Chondrocyte (in vitro differentiated cells): Measurements from ENCODE around the gene LRRC15. TPM values are rescaled to one million over a fixed set of nuclear protein-coding genes. Genes with fewer than 3 reads are reported as not detected.
A peak's percentile ranks its signal among the peaks of the same experiment; 100 is the strongest.

Source experiments
- DNase-seq: peaks from one replicate; pipeline ENCODE4 v3.0.0; 2021; ENCODE audit warnings: mixed read lengths, low spot score
- H3K27ac Mint-ChIP-seq: one replicate; pipeline ENCODE4 v1.8.0; 2021; ENCODE audit warnings: mild to moderate bottlenecking, moderate library complexity, mixed read lengths; ENCODE audit not compliant: unreplicated experiment
- H3K27me3 Mint-ChIP-seq: 2 replicates; pipeline ENCODE4 v1.8.0; 2021; ENCODE audit warnings: low read depth, mixed read lengths
- H3K36me3 Mint-ChIP-seq: 2 replicates; pipeline ENCODE4 v1.8.0; 2021; ENCODE audit warnings: low read depth, mixed read lengths
- H3K4me1 Mint-ChIP-seq: 2 replicates; pipeline ENCODE4 v1.8.0; 2021; ENCODE audit warnings: low read depth, mild to moderate bottlenecking, mixed read lengths
- H3K4me3 Mint-ChIP-seq: one replicate; pipeline ENCODE4 v1.8.0; 2021; ENCODE audit warnings: mild to moderate bottlenecking, moderate library complexity, mixed read lengths; ENCODE audit not compliant: unreplicated experiment
- H3K9me3 Mint-ChIP-seq: 2 replicates; pipeline ENCODE4 v1.8.0; 2021; ENCODE audit warnings: low read depth, mixed read lengths
- CTCF ChIP-seq: fragments of 200-600 bp; sonication (generic); IDR thresholded peaks from 2 replicates; pipeline ENCODE4 v1.5.0; 2021; ENCODE audit warnings: antibody characterized with exemption, mild to moderate bottlenecking, moderate library complexity
- total RNA-seq: library from RNA; stranded (reverse); gene quantifications from 3 replicates; pipeline ENCODE4 v1.2.1, GENCODE V29; 2021

LRRC15 gene
- total RNA-seq, 1 donor from 2014 or later: 0.22 TPM

DNA sequence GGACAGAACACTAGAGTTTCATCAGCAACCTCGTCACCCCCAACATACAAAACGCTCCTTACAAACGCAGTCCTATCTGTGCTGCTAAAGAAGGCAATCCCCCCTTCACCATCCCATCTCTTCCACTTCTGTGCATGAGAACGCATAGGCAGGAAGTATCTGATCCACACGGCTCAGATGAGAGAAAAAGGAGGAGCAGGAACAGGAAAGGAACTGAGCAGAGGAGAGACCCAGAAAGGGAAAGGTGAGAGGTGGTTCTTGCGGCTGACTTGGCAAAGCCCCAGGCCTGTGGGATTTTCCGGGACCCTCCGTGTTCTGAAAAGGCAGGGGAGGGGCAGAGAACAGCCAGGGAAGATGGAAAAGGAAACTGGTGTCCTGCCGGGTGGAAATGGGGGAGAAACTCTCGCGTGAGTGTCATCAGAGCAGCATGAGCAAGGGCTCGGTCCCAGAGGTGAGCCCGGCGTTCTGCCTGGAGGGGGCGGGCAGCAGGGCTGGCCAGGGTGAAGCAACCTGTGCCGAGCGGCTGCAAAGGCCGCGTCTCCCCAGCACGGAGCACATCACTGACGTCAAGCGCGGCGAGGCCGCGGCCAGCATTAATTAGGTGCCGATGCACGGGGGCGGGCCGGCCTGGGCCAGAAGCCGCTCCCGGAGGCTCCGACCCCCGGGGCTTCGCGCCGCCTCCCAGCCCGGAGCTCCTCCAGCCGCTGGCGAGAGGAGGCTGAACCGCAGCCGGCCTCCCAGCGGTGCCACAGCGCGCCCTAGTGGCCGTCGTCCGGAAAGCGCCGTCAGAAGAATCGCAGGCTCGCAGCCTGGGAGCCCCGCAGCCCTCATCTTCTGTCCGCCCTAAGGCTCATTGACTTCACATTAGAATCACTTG lies 54.2 kb downstream of the LRRC15 start:
- no peak for DNase-seq
- peak; percentile 99 for TF ChIP-seq CTCF
- H3K27ac Mint-ChIP-seq: no peak overlapping the region
- H3K4me3 Mint-ChIP-seq: peak overlapping the region; percentile 73
- peaks cover 11% of the 10 kb centered on the region for H3K4me1 Mint-ChIP-seq
- peaks cover 5% of the 10 kb centered on the region for H3K36me3 Mint-ChIP-seq
- peaks cover 14% of the 10 kb centered on the region for H3K9me3 Mint-ChIP-seq
- peaks cover 56% of the 10 kb centered on the region for H3K27me3 Mint-ChIP-seq

- Mint-ChIP-seq H3K27ac (no peak overlapping the region), H3K9me3 (peaks cover 10% of the 10 kb centered on the region), H3K36me3 (peaks cover 2% of the 10 kb centered on the region), H3K4me1 (peaks cover 11% of the 10 kb centered on the region), H3K4me3 (no peak overlapping the region), H3K27me3 (peaks cover 62% of the 10 kb centered on the region)
- DNase-seq: no peak
- no peak for TF ChIP-seq CTCF
These were observed 55.0 kb downstream of the LRRC15 start for GRCh38 chr3:194314388-194315068.

- DNase-seq: no peak
- Mint-ChIP-seq H3K27me3 (peaks cover 65% of the 10 kb centered on the region), H3K4me1 (peaks cover 16% of the 10 kb centered on the region), H3K36me3 (peaks cover 2% of the 10 kb centered on the region), H3K4me3 (no peak overlapping the region), H3K27ac (no peak overlapping the region), H3K9me3 (peaks cover 3% of the 10 kb centered on the region)
- TF ChIP-seq CTCF: peak; percentile 31
These were observed 55.8 kb downstream of the LRRC15 start for GRCh38 chr3:194313560-194314387.

DNA sequence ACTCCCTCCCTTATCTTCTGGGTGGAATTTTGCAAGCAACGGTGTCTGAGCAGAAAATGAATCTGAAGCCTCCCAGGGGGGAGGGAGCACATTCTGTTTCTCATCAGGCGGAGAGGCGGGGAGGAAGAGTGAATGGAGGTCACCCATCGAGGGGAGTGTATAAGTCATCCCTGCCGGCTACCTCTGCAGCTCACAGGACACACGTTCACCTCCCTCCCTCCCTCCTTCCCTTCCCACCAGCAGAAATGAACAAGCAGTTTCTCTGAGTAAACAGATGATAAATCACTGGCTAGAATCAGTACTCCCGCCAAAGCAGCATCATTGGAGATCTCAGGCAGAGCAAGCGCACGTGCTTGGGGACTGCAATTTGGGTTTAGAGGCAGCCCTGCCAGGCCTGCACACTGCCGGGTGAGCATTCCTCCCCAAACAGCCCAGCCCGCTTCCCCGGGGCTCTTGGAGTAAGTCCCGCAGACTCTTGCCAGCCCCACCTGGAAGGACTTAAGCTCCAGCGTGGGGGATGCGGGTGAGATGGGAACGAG lies 56.7 kb downstream of the LRRC15 start:
- no peaks in the 10 kb centered on the region for H3K9me3 Mint-ChIP-seq
- H3K4me1 Mint-ChIP-seq: peaks cover 19% of the 10 kb centered on the region
- peaks cover 2% of the 10 kb centered on the region for H3K36me3 Mint-ChIP-seq
- no peak for DNase-seq
- no peak for TF ChIP-seq CTCF
- H3K4me3 Mint-ChIP-seq: no peak overlapping the region
- H3K27ac Mint-ChIP-seq: no peak overlapping the region
- peaks cover 69% of the 10 kb centered on the region for H3K27me3 Mint-ChIP-seq
